GM19043 (cell line): ENCODE measurements around the gene NCOA7.
"Not testable (repeated sequence)": the region's sequence is repeated elsewhere in the genome, so short reads cannot be mapped to it uniquely, and the experiment has no call there.

ENCODE experiments used
- ATAC-seq: cut with Tn5 transposase; IDR thresholded peaks from one replicate; pipeline ENCODE4 v1.9.1; 2021; ENCODE audit warnings: low read depth; ENCODE audit not compliant: unreplicated experiment

Gene NCOA7

GRCh38 chr6:125913145-125913544 is 122.4 kb downstream of the NCOA7 start:
- ATAC-seq: no peak

- no peak for ATAC-seq
Observed at GRCh38 chr6:125913864-125914351, 123.1 kb downstream of the NCOA7 start.

GRCh38 chr6:125918230-125918629 is 127.5 kb downstream of the NCOA7 start:
- ATAC-seq: no peak

GRCh38 chr6:125918681-125919566 is 128.2 kb downstream of the NCOA7 start:
- peak; percentile 95 for ATAC-seq

GRCh38 chr6:125919618-125920017 is 128.9 kb downstream of the NCOA7 start:
- no peak for ATAC-seq

GRCh38 chr6:125922322-125922860 is 131.6 kb downstream of the NCOA7 start:
- no peak for ATAC-seq

GRCh38 chr6:125923366-125923877 is 132.7 kb downstream of the NCOA7 start:
- no peak for ATAC-seq

GRCh38 chr6:125924169-125924568 is 133.4 kb downstream of the NCOA7 start:
- ATAC-seq: no peak

- ATAC-seq: no peak
Observed at GRCh38 chr6:125924697-125925358, 134.1 kb downstream of the NCOA7 start.

- no peak for ATAC-seq
Observed at GRCh38 chr6:125926711-125927110, 136.0 kb downstream of the NCOA7 start.

GRCh38 chr6:125927761-125928160 is 137.0 kb downstream of the NCOA7 start:
- no peak for ATAC-seq

- no peak for ATAC-seq
Observed at GRCh38 chr6:125930765-125931418, 140.1 kb downstream of the NCOA7 start.

- ATAC-seq: peak; percentile 66
Observed at GRCh38 chr6:125931733-125932450, 141.1 kb downstream of the NCOA7 start.

- ATAC-seq: no peak
Observed at GRCh38 chr6:125932451-125932795, 141.7 kb downstream of the NCOA7 start.

GRCh38 chr6:125935520-125935919 is 144.8 kb downstream of the NCOA7 start:
- ATAC-seq: not testable (repeated sequence)

- ATAC-seq: no peak
Observed at GRCh38 chr6:125939026-125939425, 148.3 kb downstream of the NCOA7 start.

GRCh38 chr6:125939791-125940190 is 149.0 kb downstream of the NCOA7 start:
- no peak for ATAC-seq

- no peak for ATAC-seq
Observed at GRCh38 chr6:125940247-125941041, 149.7 kb downstream of the NCOA7 start.
